ENCODE measurements around the gene BACH2.
"Not testable (repeated sequence)": the region's sequence is repeated elsewhere in the genome, so short reads cannot be mapped to it uniquely, and the experiment has no call there.

The BACH2 gene

GRCh38 chr6:90144396-90144795, 152.2 kb downstream of the BACH2 start:
- TF ChIP-seq CTCF (IDR thresholded peaks at IDR 0.05; ENCODE audit: low read depth, low read length): no peak
- no peak for DNase-seq (ENCODE audit: low read depth, low spot score)
- in situ Hi-C loops (cut with HindIII; ENCODE audit: low sequenced_read_pairs): no loop called here
- H3K4me3 ChIP-seq (ENCODE audit: low read depth, low read length): no peak overlapping the region

- no peak for DNase-seq (ENCODE audit: low read depth, low spot score)
- no peak overlapping the region for H3K4me3 ChIP-seq (ENCODE audit: low read depth, low read length)
- no peak for TF ChIP-seq CTCF (IDR thresholded peaks at IDR 0.05; ENCODE audit: low read depth, low read length)
- in situ Hi-C loops (cut with HindIII; ENCODE audit: low sequenced_read_pairs): no loop called here
These were observed 156.0 kb downstream of the BACH2 start for GRCh38 chr6:90140683-90141082.

GRCh38 chr6:90139272-90139817, 157.3 kb downstream of the BACH2 start:
- in situ Hi-C loops (cut with HindIII; ENCODE audit: low sequenced_read_pairs): no loop called here
- no peak for TF ChIP-seq CTCF (IDR thresholded peaks at IDR 0.05; ENCODE audit: low read depth, low read length)
- DNase-seq (ENCODE audit: low read depth, low spot score): no peak
- H3K4me3 ChIP-seq (ENCODE audit: low read depth, low read length): no peak overlapping the region

GRCh38 chr6:90136837-90137568, 159.6 kb downstream of the BACH2 start:
- TF ChIP-seq CTCF (IDR thresholded peaks at IDR 0.05; ENCODE audit: low read depth, low read length): no peak
- DNase-seq (ENCODE audit: low read depth, low spot score): no peak
- in situ Hi-C loops (cut with HindIII; ENCODE audit: low sequenced_read_pairs): no loop called here

GRCh38 chr6:90136176-90136575, 160.5 kb downstream of the BACH2 start:
- no peak for DNase-seq (ENCODE audit: low read depth, low spot score)
- in situ Hi-C loops (cut with HindIII; ENCODE audit: low sequenced_read_pairs): no loop called here
- no peak overlapping the region for H3K4me3 ChIP-seq (ENCODE audit: low read depth, low read length)
- no peak for TF ChIP-seq CTCF (IDR thresholded peaks at IDR 0.05; ENCODE audit: low read depth, low read length)

More at GRCh38 chr6:90136837-90137568, 159.6 kb downstream of the BACH2 start:
- no peak overlapping the region for H3K4me3 ChIP-seq (ENCODE audit: low read depth, low read length)

GRCh38 chr6:90135667-90136066, 161.0 kb downstream of the BACH2 start:
- H3K4me3 ChIP-seq (ENCODE audit: low read depth, low read length): no peak overlapping the region
- TF ChIP-seq CTCF (IDR thresholded peaks at IDR 0.05; ENCODE audit: low read depth, low read length): no peak
- in situ Hi-C loops (cut with HindIII; ENCODE audit: low sequenced_read_pairs): no loop called here
- DNase-seq (ENCODE audit: low read depth, low spot score): peak; percentile 71

- in situ Hi-C loops (cut with HindIII; ENCODE audit: low sequenced_read_pairs); DNase-seq (ENCODE audit: low read depth, low spot score): not testable (repeated sequence)
These were observed 163.0 kb downstream of the BACH2 start for GRCh38 chr6:90133664-90134063.

More at GRCh38 chr6:90133664-90134063, 163.0 kb downstream of the BACH2 start:
- not testable (repeated sequence) for H3K4me3 ChIP-seq (ENCODE audit: low read depth, low read length)
